HEK293 (cell line): Measurements from ENCODE around the gene RELB.

Source experiments
- CTCF ChIP-seq: fragments of 450-650 bp; formaldehyde crosslinking; IDR thresholded peaks from 2 replicates; pipeline ENCODE4 v1.5.1; 2016; ENCODE audit warnings: missing biosample characterization, missing genetic modification characterization
- HOXD13 ChIP-seq: sonication (generic); formaldehyde crosslinking; IDR thresholded peaks from 2 replicates; pipeline ENCODE4 v1.8.0; 2022; ENCODE audit warnings: missing genetic modification reagents, borderline replicate concordance
- KLF1 ChIP-seq: fragments of 450-650 bp; formaldehyde crosslinking; IDR thresholded peaks from 2 replicates; pipeline ENCODE4 v1.5.1; 2016; ENCODE audit warnings: missing biosample characterization, missing genetic modification characterization
- TCF7L2 ChIP-seq: IDR thresholded peaks from 2 replicates; pipeline ENCODE4 v1.6.1; 2011; ENCODE audit warnings: low read depth, mild to moderate bottlenecking, inconsistent platforms, low read length, moderate library complexity, borderline replicate concordance
- ZFP41 ChIP-seq: fragments of 450-650 bp; formaldehyde crosslinking; IDR thresholded peaks from 2 replicates; pipeline ENCODE4 v1.5.1; 2016; ENCODE audit warnings: missing biosample characterization, missing genetic modification characterization, borderline replicate concordance
- ZNF23 ChIP-seq: fragments of 450-650 bp; formaldehyde crosslinking; IDR thresholded peaks from 2 replicates; pipeline ENCODE4 v1.5.1; 2016; ENCODE audit warnings: missing biosample characterization, missing genetic modification characterization, borderline replicate concordance
- ZNF292 ChIP-seq: fragments of 450-650 bp; formaldehyde crosslinking; IDR thresholded peaks from 2 replicates; pipeline ENCODE4 v1.5.1; 2016; ENCODE audit warnings: low read depth, missing biosample characterization, missing genetic modification characterization, borderline replicate concordance
- ZNF777 ChIP-seq: fragments of 450-650 bp; formaldehyde crosslinking; IDR thresholded peaks from 2 replicates; pipeline ENCODE4 v1.5.1; 2017; ENCODE audit warnings: missing biosample characterization, missing genetic modification characterization, borderline replicate concordance
- TF ChIP-seq, protein P1 (sequence below): fragments of 450-650 bp; formaldehyde crosslinking; IDR thresholded peaks from 2 replicates; pipeline ENCODE4; 2016; ENCODE audit warnings: missing biosample characterization, missing genetic modification characterization

DNA sequence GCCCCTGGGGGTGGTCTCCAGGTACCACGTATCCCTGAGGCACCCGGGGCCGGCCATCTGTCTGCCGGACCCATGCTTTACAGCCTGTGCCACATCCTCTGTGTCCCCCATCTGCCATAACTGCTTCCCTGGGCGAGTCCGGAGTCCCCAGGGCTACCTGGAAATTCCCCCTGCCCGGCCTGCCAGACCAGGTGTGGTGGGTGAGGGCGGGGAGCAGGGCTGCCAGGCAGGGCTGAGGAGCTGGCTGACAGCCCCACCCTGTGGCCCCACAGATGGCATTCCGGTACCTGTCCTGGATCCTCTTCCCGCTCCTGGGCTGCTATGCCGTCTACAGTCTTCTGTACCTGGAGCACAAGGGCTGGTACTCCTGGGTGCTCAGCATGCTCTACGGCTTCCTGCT lies 10.3 kb upstream of the RELB start:
- TF ChIP-seq CTCF (tag by site-specific recombination) (no peak), ZFP41 (no peak), HOXD13 (CRISPR knock-in tag) (no peak), KLF1 (tag by site-specific recombination) (no peak), ZNF292 (no peak), ZNF777 (tag by site-specific recombination) (no peak), ZNF23 (tag by site-specific recombination) (no peak), TCF7L2 (no peak)
- TF ChIP-seq, protein P1, sequence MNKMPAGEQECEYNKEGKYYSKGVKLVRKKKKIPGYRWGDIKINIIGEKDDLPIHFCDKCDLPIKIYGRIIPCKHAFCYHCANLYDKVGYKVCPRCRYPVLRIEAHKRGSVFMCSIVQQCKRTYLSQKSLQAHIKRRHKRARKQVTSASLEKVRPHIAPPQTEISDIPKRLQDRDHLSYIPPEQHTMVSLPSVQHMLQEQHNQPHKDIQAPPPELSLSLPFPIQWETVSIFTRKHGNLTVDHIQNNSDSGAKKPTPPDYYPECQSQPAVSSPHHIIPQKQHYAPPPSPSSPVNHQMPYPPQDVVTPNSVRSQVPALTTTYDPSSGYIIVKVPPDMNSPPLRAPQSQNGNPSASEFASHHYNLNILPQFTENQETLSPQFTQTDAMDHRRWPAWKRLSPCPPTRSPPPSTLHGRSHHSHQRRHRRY (tag by site-specific recombination): no peak
